HL-60/S4 treated with phorbol 12-myristate 13-acetate at 8.2 ng/mL for 4 days and 3 days (cell line): Measurements from ENCODE around the gene P4HTM.

Source experiments
- in situ Hi-C: fragments of 300-500 bp; cut with MboI; formaldehyde crosslinking; loops from 2 replicates; pipeline ENCODE4 v1.15.0; 2022; ENCODE audit warnings: low sequenced_read_pairs

P4HTM gene

GRCh38 chr3:48982016-48982415 lies 8.0 kb upstream of the P4HTM start:
- in situ Hi-C loops, result no loop called here

DNA sequence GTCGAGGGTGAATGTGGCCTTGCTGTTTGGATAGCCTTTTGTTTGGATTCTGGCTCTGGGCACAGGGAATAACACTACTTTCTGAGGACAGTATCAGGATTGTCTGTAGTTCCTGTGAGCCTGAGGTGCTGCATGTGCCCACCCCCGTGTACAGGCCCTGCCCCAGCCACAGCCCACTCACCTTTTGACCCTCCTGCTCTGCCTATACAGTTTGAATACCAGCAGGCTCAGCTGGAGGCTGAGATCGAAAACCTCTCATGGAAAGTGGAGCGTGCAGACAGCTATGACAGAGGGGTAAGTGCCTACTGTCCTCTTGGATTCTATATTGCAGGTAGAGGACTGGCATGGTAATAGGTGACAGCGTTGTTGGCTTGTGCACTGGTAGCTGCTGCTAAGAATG lies 7.4 kb upstream of the P4HTM start:
- in situ Hi-C loops, result no loop called here

DNA sequence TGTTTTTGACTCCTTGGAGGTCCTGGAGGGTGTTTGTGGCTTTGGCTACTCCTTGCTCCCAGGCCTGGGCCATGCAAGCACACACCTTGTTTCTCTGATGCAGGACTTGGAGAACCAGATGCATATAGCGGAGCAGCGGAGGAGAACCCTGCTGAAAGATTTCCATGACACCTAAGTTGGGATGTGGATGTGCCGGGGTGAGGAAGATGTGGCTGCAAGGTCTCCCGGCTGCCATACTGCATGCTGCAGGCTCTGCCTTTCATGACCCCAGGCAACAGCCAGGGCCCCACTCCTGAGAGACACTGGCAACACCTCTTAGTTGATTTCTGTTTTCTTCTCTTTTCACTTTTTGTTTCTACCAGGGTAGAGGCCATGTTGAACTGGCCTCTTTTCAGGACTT lies 6.9 kb upstream of the P4HTM start:
- in situ Hi-C loops, result no loop called here

DNA sequence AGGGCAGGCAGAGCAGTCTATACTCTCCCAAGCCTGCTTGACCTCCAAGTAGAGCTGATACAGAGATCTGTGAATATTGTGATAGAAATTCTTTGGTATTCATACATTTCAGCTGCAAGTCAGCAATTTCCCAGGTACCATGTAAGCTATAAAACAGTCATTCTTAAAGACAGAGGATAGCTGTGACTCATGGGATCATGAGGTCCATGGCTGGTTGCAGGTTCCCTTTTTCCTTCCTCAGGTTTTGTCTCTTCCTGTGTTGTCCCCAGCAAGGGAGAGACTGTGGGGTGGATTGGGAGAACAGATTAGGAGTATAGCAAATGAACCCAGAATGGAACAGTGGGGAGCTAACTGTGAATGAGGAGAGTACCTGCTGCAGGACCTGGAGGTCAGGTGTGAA lies 5.4 kb upstream of the P4HTM start:
- in situ Hi-C loops, result no loop called here

- in situ Hi-C loops, result no loop called here
Observed at GRCh38 chr3:48985831-48986376, 4.1 kb upstream of the P4HTM start.

GRCh38 chr3:48989126-48989795 lies 780 bp upstream of the P4HTM start:
- in situ Hi-C loops, result no loop called here

GRCh38 chr3:48990636-48991469 lies 812 bp downstream of the P4HTM start:
- in situ Hi-C loops, result no loop called here

- in situ Hi-C loops, result no loop called here
Observed at GRCh38 chr3:48991851-48992545, 2.0 kb downstream of the P4HTM start.

DNA sequence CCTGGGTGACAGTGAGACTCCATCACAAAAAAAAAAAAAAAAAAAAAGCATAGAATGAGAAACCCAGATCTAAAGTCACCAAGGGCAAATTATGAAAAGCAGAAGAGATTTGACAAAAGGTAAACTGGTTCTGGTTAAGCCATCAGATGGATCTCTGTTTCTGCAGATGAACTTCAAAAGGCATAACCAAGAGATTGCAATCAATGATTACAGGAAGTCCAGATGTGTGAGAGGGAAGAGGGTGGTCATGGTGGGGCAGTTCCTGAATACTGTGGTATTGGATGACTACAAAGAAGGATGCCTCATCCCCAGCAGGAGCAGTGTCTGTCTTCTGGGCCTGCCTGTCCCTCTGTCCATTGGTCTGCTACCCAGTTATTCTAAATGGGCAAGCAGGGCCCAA lies 3.8 kb downstream of the P4HTM start:
- in situ Hi-C loops, result no loop called here

- in situ Hi-C loops, result no loop called here
Observed at GRCh38 chr3:48996640-48997039, 6.6 kb downstream of the P4HTM start.

- in situ Hi-C loops, result no loop called here
Observed at GRCh38 chr3:48997102-48997635, 7.1 kb downstream of the P4HTM start.

DNA sequence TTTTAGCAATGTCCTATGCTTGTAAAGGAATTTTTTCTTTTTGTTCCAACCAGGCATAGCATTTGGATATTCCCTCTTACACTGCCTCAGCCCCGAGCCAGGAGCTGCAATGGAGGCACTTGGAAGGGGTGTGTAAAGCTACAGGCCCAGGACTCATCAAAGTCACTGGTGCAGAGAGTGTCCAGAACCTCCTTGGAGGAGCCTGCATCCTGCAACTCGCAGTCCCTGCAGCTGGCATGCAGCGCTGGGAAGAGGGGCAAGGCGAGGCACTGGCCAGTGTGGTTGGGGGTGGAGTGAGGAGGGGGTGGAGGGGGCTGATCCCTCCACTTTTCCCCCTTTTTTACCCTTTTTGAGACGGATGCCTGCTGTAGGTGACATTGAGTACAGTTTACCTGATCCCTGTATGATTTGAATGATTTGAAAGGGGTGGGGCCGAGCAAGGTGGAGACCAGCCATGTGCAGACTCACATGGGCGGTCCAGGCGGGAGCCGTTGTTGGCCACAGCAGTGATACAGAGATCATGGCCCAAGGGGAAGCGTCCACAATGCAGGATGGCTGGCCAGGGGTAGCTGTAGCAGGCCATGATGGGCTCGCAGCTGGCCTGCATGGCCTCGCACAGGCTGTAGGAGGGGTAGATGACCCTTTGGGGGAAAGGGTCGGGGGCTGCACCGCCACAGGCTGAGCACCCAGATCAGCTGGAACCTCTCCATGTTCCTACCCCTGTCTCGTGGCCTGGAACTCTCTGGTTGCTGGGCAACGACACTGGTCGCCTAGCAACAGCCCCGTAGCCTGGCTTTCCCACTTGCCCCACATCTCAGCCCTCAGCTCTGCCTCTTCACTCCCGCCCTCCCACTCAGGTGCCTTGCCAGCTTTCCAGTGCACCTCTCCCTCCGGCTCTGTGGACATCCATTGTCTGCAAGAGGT lies 7.9 kb downstream of the P4HTM start:
- in situ Hi-C loops, result no loop called here

- in situ Hi-C loops, result no loop called here
Observed at GRCh38 chr3:48999085-48999858, 9.2 kb downstream of the P4HTM start.

- in situ Hi-C loops, result no loop called here
Observed at GRCh38 chr3:49001155-49001554, 11.1 kb downstream of the P4HTM start.

- in situ Hi-C loops, result no loop called here
Observed at GRCh38 chr3:49004352-49005302, 14.6 kb downstream of the P4HTM start.

- in situ Hi-C loops, result no loop called here
Observed at GRCh38 chr3:49005303-49005680, 15.3 kb downstream of the P4HTM start.

- in situ Hi-C loops, result no loop called here
Observed at GRCh38 chr3:49005998-49006397, 16.0 kb downstream of the P4HTM start.

DNA sequence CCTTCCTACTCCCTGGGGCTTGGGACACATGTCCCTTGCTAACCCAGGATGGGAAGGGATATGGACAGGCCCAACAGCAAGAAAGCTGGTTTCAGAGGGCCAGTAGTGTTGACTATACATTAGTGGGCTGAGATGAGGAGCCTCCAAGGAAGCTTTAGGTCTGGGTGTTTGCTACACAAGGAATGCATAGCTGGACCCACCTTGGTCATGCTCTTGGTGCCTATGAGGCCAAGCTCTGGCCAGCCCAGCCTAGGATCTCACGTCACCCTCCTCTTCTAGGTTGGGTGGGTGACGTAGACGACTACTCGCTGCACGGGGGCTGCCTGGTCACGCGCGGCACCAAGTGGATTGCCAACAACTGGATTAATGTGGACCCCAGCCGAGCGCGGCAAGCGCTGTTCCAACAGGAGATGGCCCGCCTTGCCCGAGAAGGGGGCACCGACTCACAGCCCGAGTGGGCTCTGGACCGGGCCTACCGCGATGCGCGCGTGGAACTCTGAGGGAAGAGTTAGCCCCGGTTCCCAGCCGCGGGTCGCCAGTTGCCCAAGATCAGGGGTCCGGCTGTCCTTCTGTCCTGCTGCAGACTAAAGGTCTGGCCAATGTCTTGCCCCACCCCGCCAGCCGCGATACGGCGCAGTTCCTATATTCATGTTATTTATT lies 16.5 kb downstream of the P4HTM start:
- in situ Hi-C loops, result no loop called here
